Endodermal cell (in vitro differentiated cells): ENCODE data around the gene FBXW7. TPM values are rescaled to one million over a fixed set of nuclear protein-coding genes. Genes with fewer than 3 reads are reported as not detected.

ENCODE experiments used
- DNase-seq: peaks from one replicate; pipeline ENCODE4 v3.0.0-alpha.2; 2017
- H3K27ac ChIP-seq: 2 replicates; pipeline ENCODE4 v1.5.1; 2013; ENCODE audit warnings: mild to moderate bottlenecking, low read depth, low read length, moderate library complexity
- H3K27me3 ChIP-seq: 2 replicates; pipeline ENCODE4 v1.6.1; 2013; ENCODE audit warnings: mild to moderate bottlenecking, low read length, moderate library complexity; ENCODE audit not compliant: insufficient read depth, control insufficient read depth, poor library complexity, severe bottlenecking
- H3K36me3 ChIP-seq: 2 replicates; pipeline ENCODE4 v1.7.0; 2013; ENCODE audit warnings: mild to moderate bottlenecking, low read length, moderate library complexity; ENCODE audit not compliant: control insufficient read depth, insufficient read depth
- H3K4me1 ChIP-seq: one replicate; pipeline ENCODE4 v1.7.0; 2013; ENCODE audit warnings: low read length; ENCODE audit not compliant: control insufficient read depth, insufficient read depth
- H3K4me3 ChIP-seq: 2 replicates; pipeline ENCODE4 v1.5.1; 2013; ENCODE audit warnings: mild to moderate bottlenecking, low read length, moderate library complexity
- H3K9ac ChIP-seq: 2 replicates; pipeline ENCODE4 v1.6.1; 2013; ENCODE audit warnings: mild to moderate bottlenecking, low read length, moderate library complexity; ENCODE audit not compliant: poor library complexity, severe bottlenecking; ENCODE audit errors: extremely low read depth
- H3K9me3 ChIP-seq: 2 replicates; pipeline ENCODE4 v1.6.1; 2013; ENCODE audit warnings: mild to moderate bottlenecking, low read length, moderate library complexity; ENCODE audit not compliant: control insufficient read depth
- H3K27ac Mint-ChIP-seq: 2 replicates; pipeline ENCODE4 v1.8.0; 2020; ENCODE audit warnings: mixed read lengths
- H3K27me3 Mint-ChIP-seq: 2 replicates; pipeline ENCODE4 v1.8.0; 2021; ENCODE audit warnings: mild to moderate bottlenecking, mixed read lengths; ENCODE audit not compliant: insufficient read depth
- H3K36me3 Mint-ChIP-seq: 2 replicates; pipeline ENCODE4 v1.8.0; 2020; ENCODE audit warnings: low read depth, mixed read lengths
- H3K4me1 Mint-ChIP-seq: 2 replicates; pipeline ENCODE4 v1.8.0; 2020; ENCODE audit warnings: mixed read lengths
- H3K4me3 Mint-ChIP-seq: 2 replicates; pipeline ENCODE4 v1.8.0; 2020; ENCODE audit warnings: mild to moderate bottlenecking, moderate library complexity, mixed read lengths
- H3K9me3 Mint-ChIP-seq: 2 replicates; pipeline ENCODE4 v1.8.0; 2020; ENCODE audit warnings: mild to moderate bottlenecking, mixed read lengths
- WGBS, 2 experiments: methylation state at CpG; one replicate each; pipeline versions ENCODE4 v1.1.5 to v1.1.7; 2013; ENCODE audit warnings: missing lambda C conversion rate in 2 of 2, mixed read lengths in 1 of 2; ENCODE audit not compliant: insufficient coverage in 1 of 2, insufficient read length in 1 of 2; 5-methylcytosine and 5-hydroxymethylcytosine counted together
- total RNA-seq, 2 donors: library from RNA; stranded (reverse); fragmentation: NEBNext Ultra II Directional in 1 of 2; extraction: Animal tissue kit (Norgen Biotek cat#: 25700) in 1 of 2; gene quantifications; 2 replicates in 1 of 2; 3 replicates in 1 of 2; pipeline ENCODE4 v1.2.1, GENCODE V29; 2021
- TF ChIP-seq, protein P1 (sequence below): fragments of 200-600 bp; sonication (generic); conservative IDR thresholded peaks from 2 replicates; pipeline ENCODE4 v1.5.0; 2021; ENCODE audit warnings: antibody characterized with exemption, mild to moderate bottlenecking

Gene FBXW7
- total RNA-seq, 2 donors from 2014 or later, result 34.3 to 34.4 TPM

- DNase-seq, result no peak
- H3K27ac ChIP-seq, result no peak overlapping the region
- no peaks in the 10 kb centered on the region for H3K36me3 Mint-ChIP-seq
- H3K4me3 Mint-ChIP-seq, result no peak overlapping the region
- H3K9ac ChIP-seq, result no peak overlapping the region
- H3K4me1 Mint-ChIP-seq, result peaks cover 2% of the 10 kb centered on the region
- no peaks in the 10 kb centered on the region for H3K9me3 ChIP-seq
- no peaks in the 10 kb centered on the region for H3K4me1 ChIP-seq
- no peaks in the 10 kb centered on the region for H3K9me3 Mint-ChIP-seq
- 83% methylated on average over 1 of the region's 2 CpGs; no CpG with 5 or more reads in 1 of the 2 experiments for WGBS, 2 experiments
- H3K36me3 ChIP-seq, result no peaks in the 10 kb centered on the region
- no peaks in the 10 kb centered on the region for H3K27me3 ChIP-seq
- H3K27ac Mint-ChIP-seq, result no peak overlapping the region
- TF ChIP-seq, protein P1, sequence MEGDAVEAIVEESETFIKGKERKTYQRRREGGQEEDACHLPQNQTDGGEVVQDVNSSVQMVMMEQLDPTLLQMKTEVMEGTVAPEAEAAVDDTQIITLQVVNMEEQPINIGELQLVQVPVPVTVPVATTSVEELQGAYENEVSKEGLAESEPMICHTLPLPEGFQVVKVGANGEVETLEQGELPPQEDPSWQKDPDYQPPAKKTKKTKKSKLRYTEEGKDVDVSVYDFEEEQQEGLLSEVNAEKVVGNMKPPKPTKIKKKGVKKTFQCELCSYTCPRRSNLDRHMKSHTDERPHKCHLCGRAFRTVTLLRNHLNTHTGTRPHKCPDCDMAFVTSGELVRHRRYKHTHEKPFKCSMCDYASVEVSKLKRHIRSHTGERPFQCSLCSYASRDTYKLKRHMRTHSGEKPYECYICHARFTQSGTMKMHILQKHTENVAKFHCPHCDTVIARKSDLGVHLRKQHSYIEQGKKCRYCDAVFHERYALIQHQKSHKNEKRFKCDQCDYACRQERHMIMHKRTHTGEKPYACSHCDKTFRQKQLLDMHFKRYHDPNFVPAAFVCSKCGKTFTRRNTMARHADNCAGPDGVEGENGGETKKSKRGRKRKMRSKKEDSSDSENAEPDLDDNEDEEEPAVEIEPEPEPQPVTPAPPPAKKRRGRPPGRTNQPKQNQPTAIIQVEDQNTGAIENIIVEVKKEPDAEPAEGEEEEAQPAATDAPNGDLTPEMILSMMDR, result no peak
- H3K27me3 Mint-ChIP-seq, result no peaks in the 10 kb centered on the region
- no peak overlapping the region for H3K4me3 ChIP-seq
Observed at GRCh38 chr4:152283801-152284470, 252.0 kb downstream of the FBXW7 start.

GRCh38 chr4:152281822-152282221 is 254.1 kb downstream of the FBXW7 start:
- Histone ChIP-seq H3K9ac (no peak overlapping the region), H3K36me3 (no peaks in the 10 kb centered on the region), H3K27ac (no peak overlapping the region), H3K9me3 (no peaks in the 10 kb centered on the region), H3K4me1 (no peaks in the 10 kb centered on the region), H3K4me3 (no peak overlapping the region), H3K27me3 (no peaks in the 10 kb centered on the region)
- H3K36me3 Mint-ChIP-seq, result no peaks in the 10 kb centered on the region
- H3K27me3 Mint-ChIP-seq, result peaks cover 2% of the 10 kb centered on the region
- no peaks in the 10 kb centered on the region for H3K9me3 Mint-ChIP-seq
- H3K27ac Mint-ChIP-seq, result no peak overlapping the region
- 88 to 94% methylated on average over 6 of the region's 6 CpGs for WGBS, 2 experiments
- DNase-seq, result no peak
- H3K4me3 Mint-ChIP-seq, result no peak overlapping the region
- peaks cover 2% of the 10 kb centered on the region for H3K4me1 Mint-ChIP-seq
- TF ChIP-seq, protein P1, result no peak

DNA sequence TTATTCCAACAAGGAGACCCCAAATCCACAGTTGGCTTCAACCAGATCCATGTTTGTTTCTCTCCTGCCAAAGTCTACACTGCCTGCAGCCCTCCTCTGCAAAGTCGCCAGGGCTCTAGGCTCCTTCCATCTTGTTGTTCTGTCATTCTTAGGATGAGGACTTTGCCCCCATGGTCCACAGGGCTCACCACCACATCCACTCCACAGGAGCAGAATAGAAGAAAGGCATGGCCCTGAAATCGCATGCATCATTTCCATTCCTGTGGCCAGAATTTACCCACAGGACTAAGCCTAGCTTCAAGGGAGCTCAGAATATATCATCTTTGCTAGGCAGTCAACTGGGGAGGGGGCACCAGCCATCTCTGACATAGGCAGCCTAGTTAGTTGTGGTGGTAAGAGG is 254.7 kb downstream of the FBXW7 start:
- no peak overlapping the region for H3K27ac Mint-ChIP-seq
- peaks cover 2% of the 10 kb centered on the region for H3K27me3 Mint-ChIP-seq
- DNase-seq, result no peak
- peaks cover 2% of the 10 kb centered on the region for H3K4me1 Mint-ChIP-seq
- H3K9me3 ChIP-seq, result no peaks in the 10 kb centered on the region
- no peak overlapping the region for H3K4me3 Mint-ChIP-seq
- no peak overlapping the region for H3K4me3 ChIP-seq
- no peak overlapping the region for H3K9ac ChIP-seq
- H3K36me3 ChIP-seq, result no peaks in the 10 kb centered on the region
- no peaks in the 10 kb centered on the region for H3K27me3 ChIP-seq
- TF ChIP-seq, protein P1, result no peak
- no peaks in the 10 kb centered on the region for H3K9me3 Mint-ChIP-seq
- H3K36me3 Mint-ChIP-seq, result no peaks in the 10 kb centered on the region
- H3K4me1 ChIP-seq, result no peaks in the 10 kb centered on the region
- H3K27ac ChIP-seq, result no peak overlapping the region
- WGBS, 2 experiments, result 96% methylated on average over 2 of the region's 2 CpGs; no CpG with 5 or more reads in 1 of the 2 experiments
